ENCODE data around the gene SCUBE1.

- TF ChIP-seq POLR2A (IDR thresholded peaks at IDR 0.05), result no peak
- TF ChIP-seq, protein P1, sequence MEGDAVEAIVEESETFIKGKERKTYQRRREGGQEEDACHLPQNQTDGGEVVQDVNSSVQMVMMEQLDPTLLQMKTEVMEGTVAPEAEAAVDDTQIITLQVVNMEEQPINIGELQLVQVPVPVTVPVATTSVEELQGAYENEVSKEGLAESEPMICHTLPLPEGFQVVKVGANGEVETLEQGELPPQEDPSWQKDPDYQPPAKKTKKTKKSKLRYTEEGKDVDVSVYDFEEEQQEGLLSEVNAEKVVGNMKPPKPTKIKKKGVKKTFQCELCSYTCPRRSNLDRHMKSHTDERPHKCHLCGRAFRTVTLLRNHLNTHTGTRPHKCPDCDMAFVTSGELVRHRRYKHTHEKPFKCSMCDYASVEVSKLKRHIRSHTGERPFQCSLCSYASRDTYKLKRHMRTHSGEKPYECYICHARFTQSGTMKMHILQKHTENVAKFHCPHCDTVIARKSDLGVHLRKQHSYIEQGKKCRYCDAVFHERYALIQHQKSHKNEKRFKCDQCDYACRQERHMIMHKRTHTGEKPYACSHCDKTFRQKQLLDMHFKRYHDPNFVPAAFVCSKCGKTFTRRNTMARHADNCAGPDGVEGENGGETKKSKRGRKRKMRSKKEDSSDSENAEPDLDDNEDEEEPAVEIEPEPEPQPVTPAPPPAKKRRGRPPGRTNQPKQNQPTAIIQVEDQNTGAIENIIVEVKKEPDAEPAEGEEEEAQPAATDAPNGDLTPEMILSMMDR (IDR thresholded peaks at IDR 0.05), result no peak
Measured at GRCh38 chr22:43317239-43317638, 25.9 kb downstream of the SCUBE1 start.
